Cerebellar nuclear complex (tissue), 1 donor: ENCODE data around the gene TPK1.

Experiments
- DNase-seq, 2 experiments: peaks; one replicate each; lab custom pipeline; 2025; lab: John Stamatoyannopoulos, UW

TPK1 gene

GRCh38 chr7:144407266-144407931 lies 428.5 kb downstream of the TPK1 start:
- no peak for DNase-seq

- DNase-seq: no peak
These were observed 430.9 kb downstream of the TPK1 start for GRCh38 chr7:144404946-144405345.

GRCh38 chr7:144403649-144404061 lies 432.2 kb downstream of the TPK1 start, which contains the start of gene NOBOX:
TSS of gene NOBOX (minus strand) at chr7:144403693.
- no peak for DNase-seq

- DNase-seq: no peak
These were observed 432.8 kb downstream of the TPK1 start for GRCh38 chr7:144403102-144403501.
